ENCODE results near the gene TCERG1L. TPM values are rescaled to one million over a fixed set of nuclear protein-coding genes. Genes with fewer than 3 reads are reported as not detected.

TCERG1L gene
- polyA plus RNA-seq, 1 donor from 2014 or later: 0.53 TPM

- TF ChIP-seq TAF1 (IDR thresholded peaks at IDR 0.05; ENCODE audit: low read depth) (no peak), EP300 (conservative IDR thresholded peaks at IDR 0.05; ENCODE audit: poor library complexity, severe bottlenecking) (no peak)
- H2AFZ ChIP-seq (ENCODE audit: low read depth, low read length): no peak overlapping the region
- H3K9me2 ChIP-seq (ENCODE audit: insufficient read depth, low read length): no peaks in the 10 kb centered on the region
- H3K79me2 ChIP-seq (replicated peaks; ENCODE audit: insufficient read depth, low read length): no peaks in the 10 kb centered on the region
- no peak overlapping the region for H3K9ac ChIP-seq (ENCODE audit: low read length)
- H3K9me3 ChIP-seq (ENCODE audit: low read length): no peaks in the 10 kb centered on the region
- no peaks in the 10 kb centered on the region for H3K36me3 ChIP-seq (ENCODE audit: insufficient read depth, low read length)
- H3F3A ChIP-seq (ENCODE audit: insufficient read depth, low read length, poor library complexity, severe bottlenecking): no peaks in the 10 kb centered on the region
- no peak overlapping the region for H3K4me3 ChIP-seq (ENCODE audit: low read length)
- H3K27ac ChIP-seq (ENCODE audit: low read length): no peak overlapping the region
- H3K4me2 ChIP-seq (ENCODE audit: low read length): no peak overlapping the region
- H3K27me3 ChIP-seq (ENCODE audit: insufficient read depth, low read depth, low read length): no peaks in the 10 kb centered on the region
- H4K20me1 ChIP-seq (ENCODE audit: insufficient read depth): no peaks in the 10 kb centered on the region
Observed at GRCh38 chr10:131149111-131149510, 162.4 kb downstream of the TCERG1L start.

- Histone ChIP-seq H3K79me2 (replicated peaks; ENCODE audit: insufficient read depth, low read length) (no peaks in the 10 kb centered on the region), H3K9me2 (ENCODE audit: insufficient read depth, low read length) (no peaks in the 10 kb centered on the region), H4K20me1 (ENCODE audit: insufficient read depth) (no peaks in the 10 kb centered on the region), H3K9me3 (ENCODE audit: low read length) (no peaks in the 10 kb centered on the region), H3F3A (ENCODE audit: insufficient read depth, low read length, poor library complexity, severe bottlenecking) (no peaks in the 10 kb centered on the region), H2AFZ (ENCODE audit: low read depth, low read length) (no peak overlapping the region), H3K27ac (ENCODE audit: low read length) (no peak overlapping the region), H3K27me3 (ENCODE audit: insufficient read depth, low read depth, low read length) (no peaks in the 10 kb centered on the region), H3K4me3 (ENCODE audit: low read length) (no peak overlapping the region), H3K4me2 (ENCODE audit: low read length) (no peak overlapping the region), H3K9ac (ENCODE audit: low read length) (no peak overlapping the region), H3K36me3 (ENCODE audit: insufficient read depth, low read length) (no peaks in the 10 kb centered on the region)
- TF ChIP-seq EP300 (conservative IDR thresholded peaks at IDR 0.05; ENCODE audit: poor library complexity, severe bottlenecking) (no peak), SMC3 (conservative IDR thresholded peaks at IDR 0.05; ENCODE audit: poor library complexity) (no peak), POLR2AphosphoS5 (IDR thresholded peaks at IDR 0.05) (no peak), MXI1 (conservative IDR thresholded peaks at IDR 0.05; ENCODE audit: poor library complexity, severe bottlenecking) (no peak), EZH2 (IDR thresholded peaks at IDR 0.05; ENCODE audit: borderline replicate concordance, insufficient read depth, low read length, poor library complexity, severe bottlenecking) (no peak), TAF1 (IDR thresholded peaks at IDR 0.05; ENCODE audit: low read depth) (no peak), RAD21 (conservative IDR thresholded peaks at IDR 0.05) (no peak)
- TF ChIP-seq, protein P1, sequence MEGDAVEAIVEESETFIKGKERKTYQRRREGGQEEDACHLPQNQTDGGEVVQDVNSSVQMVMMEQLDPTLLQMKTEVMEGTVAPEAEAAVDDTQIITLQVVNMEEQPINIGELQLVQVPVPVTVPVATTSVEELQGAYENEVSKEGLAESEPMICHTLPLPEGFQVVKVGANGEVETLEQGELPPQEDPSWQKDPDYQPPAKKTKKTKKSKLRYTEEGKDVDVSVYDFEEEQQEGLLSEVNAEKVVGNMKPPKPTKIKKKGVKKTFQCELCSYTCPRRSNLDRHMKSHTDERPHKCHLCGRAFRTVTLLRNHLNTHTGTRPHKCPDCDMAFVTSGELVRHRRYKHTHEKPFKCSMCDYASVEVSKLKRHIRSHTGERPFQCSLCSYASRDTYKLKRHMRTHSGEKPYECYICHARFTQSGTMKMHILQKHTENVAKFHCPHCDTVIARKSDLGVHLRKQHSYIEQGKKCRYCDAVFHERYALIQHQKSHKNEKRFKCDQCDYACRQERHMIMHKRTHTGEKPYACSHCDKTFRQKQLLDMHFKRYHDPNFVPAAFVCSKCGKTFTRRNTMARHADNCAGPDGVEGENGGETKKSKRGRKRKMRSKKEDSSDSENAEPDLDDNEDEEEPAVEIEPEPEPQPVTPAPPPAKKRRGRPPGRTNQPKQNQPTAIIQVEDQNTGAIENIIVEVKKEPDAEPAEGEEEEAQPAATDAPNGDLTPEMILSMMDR (IDR thresholded peaks at IDR 0.05; ENCODE audit: poor library complexity, severe bottlenecking): no peak
- TF ChIP-seq, protein P2, sequence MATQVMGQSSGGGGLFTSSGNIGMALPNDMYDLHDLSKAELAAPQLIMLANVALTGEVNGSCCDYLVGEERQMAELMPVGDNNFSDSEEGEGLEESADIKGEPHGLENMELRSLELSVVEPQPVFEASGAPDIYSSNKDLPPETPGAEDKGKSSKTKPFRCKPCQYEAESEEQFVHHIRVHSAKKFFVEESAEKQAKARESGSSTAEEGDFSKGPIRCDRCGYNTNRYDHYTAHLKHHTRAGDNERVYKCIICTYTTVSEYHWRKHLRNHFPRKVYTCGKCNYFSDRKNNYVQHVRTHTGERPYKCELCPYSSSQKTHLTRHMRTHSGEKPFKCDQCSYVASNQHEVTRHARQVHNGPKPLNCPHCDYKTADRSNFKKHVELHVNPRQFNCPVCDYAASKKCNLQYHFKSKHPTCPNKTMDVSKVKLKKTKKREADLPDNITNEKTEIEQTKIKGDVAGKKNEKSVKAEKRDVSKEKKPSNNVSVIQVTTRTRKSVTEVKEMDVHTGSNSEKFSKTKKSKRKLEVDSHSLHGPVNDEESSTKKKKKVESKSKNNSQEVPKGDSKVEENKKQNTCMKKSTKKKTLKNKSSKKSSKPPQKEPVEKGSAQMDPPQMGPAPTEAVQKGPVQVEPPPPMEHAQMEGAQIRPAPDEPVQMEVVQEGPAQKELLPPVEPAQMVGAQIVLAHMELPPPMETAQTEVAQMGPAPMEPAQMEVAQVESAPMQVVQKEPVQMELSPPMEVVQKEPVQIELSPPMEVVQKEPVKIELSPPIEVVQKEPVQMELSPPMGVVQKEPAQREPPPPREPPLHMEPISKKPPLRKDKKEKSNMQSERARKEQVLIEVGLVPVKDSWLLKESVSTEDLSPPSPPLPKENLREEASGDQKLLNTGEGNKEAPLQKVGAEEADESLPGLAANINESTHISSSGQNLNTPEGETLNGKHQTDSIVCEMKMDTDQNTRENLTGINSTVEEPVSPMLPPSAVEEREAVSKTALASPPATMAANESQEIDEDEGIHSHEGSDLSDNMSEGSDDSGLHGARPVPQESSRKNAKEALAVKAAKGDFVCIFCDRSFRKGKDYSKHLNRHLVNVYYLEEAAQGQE (IDR thresholded peaks at IDR 0.05; ENCODE audit: borderline replicate concordance): no peak
Observed at GRCh38 chr10:131148270-131148669, 163.3 kb downstream of the TCERG1L start.
